CD4-positive, alpha-beta T cell treated with Interleukin-10 for 1 hour (primary cell): ENCODE data around the gene PSD4.

Experiments used
- DNase-seq: peaks from one replicate; pipeline ENCODE4 v3.0.0-alpha.2; 2020

The PSD4 gene

GRCh38 chr2:113209011-113209645 is 35.4 kb downstream of the PSD4 start:
- DNase-seq = no peak

GRCh38 chr2:113209646-113210171 is 35.9 kb downstream of the PSD4 start:
- DNase-seq = no peak

GRCh38 chr2:113211226-113212105 is 37.7 kb downstream of the PSD4 start:
- no peak for DNase-seq

- no peak for DNase-seq
Observed at GRCh38 chr2:113212245-113213060, 38.7 kb downstream of the PSD4 start.

- no peak for DNase-seq
Observed at GRCh38 chr2:113213061-113213930, 39.5 kb downstream of the PSD4 start.

GRCh38 chr2:113214141-113214540 is 40.4 kb downstream of the PSD4 start:
- no peak for DNase-seq

- no peak for DNase-seq
Observed at GRCh38 chr2:113215056-113215455, 41.3 kb downstream of the PSD4 start.

GRCh38 chr2:113216321-113216720 is 42.5 kb downstream of the PSD4 start:
- DNase-seq = no peak

GRCh38 chr2:113216891-113217454 is 43.2 kb downstream of the PSD4 start:
- no peak for DNase-seq

- no peak for DNase-seq
Observed at GRCh38 chr2:113217455-113218282, 43.9 kb downstream of the PSD4 start.

GRCh38 chr2:113218283-113219091 is 44.7 kb downstream of the PSD4 start:
- DNase-seq = no peak

GRCh38 chr2:113219092-113219441 is 45.3 kb downstream of the PSD4 start:
- no peak for DNase-seq

- no peak for DNase-seq
Observed at GRCh38 chr2:113219525-113219888, 45.7 kb downstream of the PSD4 start.

GRCh38 chr2:113219889-113220641 is 46.3 kb downstream of the PSD4 start:
- DNase-seq = no peak

GRCh38 chr2:113220970-113221708 is 47.4 kb downstream of the PSD4 start:
- no peak for DNase-seq

GRCh38 chr2:113221846-113222245 is 48.1 kb downstream of the PSD4 start:
- no peak for DNase-seq

- no peak for DNase-seq
Observed at GRCh38 chr2:113223813-113224212, 50.0 kb downstream of the PSD4 start.

- no peak for DNase-seq
Observed at GRCh38 chr2:113224647-113225236, 51.0 kb downstream of the PSD4 start.
